Osteoblast (primary cell): Measurements from ENCODE around the gene TMEM270. TPM values are rescaled to one million over a fixed set of nuclear protein-coding genes. Genes with fewer than 3 reads are reported as not detected.

ENCODE experiments used
- DNase-seq: peaks from one replicate; pipeline ENCODE4 v3.0.0; 2011; ENCODE audit warnings: low spot score, mixed read lengths; ENCODE audit not compliant: insufficient read length; ENCODE audit errors: missing footprints
- H2AFZ ChIP-seq: 2 replicates; pipeline ENCODE4 v1.6.0; 2011; ENCODE audit warnings: mild to moderate bottlenecking, low read length
- H3K27ac ChIP-seq: 2 replicates; pipeline ENCODE4 v1.5.1; 2011; ENCODE audit warnings: mild to moderate bottlenecking, low read depth, low read length, moderate library complexity
- H3K27me3 ChIP-seq: 2 replicates; pipeline ENCODE4 v1.6.0; 2012; ENCODE audit warnings: mild to moderate bottlenecking, control low read depth, inconsistent platforms, low read length, moderate library complexity; ENCODE audit not compliant: insufficient read depth
- H3K36me3 ChIP-seq: 2 replicates; pipeline ENCODE4 v1.5.1; 2011; ENCODE audit warnings: mild to moderate bottlenecking, low read length, control low read depth, moderate library complexity; ENCODE audit not compliant: insufficient read depth
- H3K4me1 ChIP-seq: 2 replicates; pipeline ENCODE4 v1.5.1; 2011; ENCODE audit warnings: mild to moderate bottlenecking, low read length, control low read depth, moderate library complexity; ENCODE audit not compliant: insufficient read depth
- H3K4me2 ChIP-seq: 2 replicates; pipeline ENCODE4 v1.6.0; 2011; ENCODE audit warnings: mild to moderate bottlenecking, low read length; ENCODE audit not compliant: insufficient read depth
- H3K4me3 ChIP-seq: fragments of 200-600 bp; sonication (generic); 3 replicates; pipeline ENCODE4 v1.5.1; 2012; ENCODE audit warnings: mild to moderate bottlenecking, low read length, inconsistent platforms; ENCODE audit not compliant: insufficient read depth
- H3K79me2 ChIP-seq: 2 replicates; pipeline ENCODE4 v1.6.0; 2012; ENCODE audit warnings: mild to moderate bottlenecking, low read length, control low read depth, inconsistent platforms; ENCODE audit not compliant: insufficient read depth
- H3K9me3 ChIP-seq: 2 replicates; pipeline ENCODE4 v1.5.1; 2011; ENCODE audit warnings: low read depth, low read length, control low read depth
- H4K20me1 ChIP-seq: 2 replicates; pipeline ENCODE4 v1.6.0; 2012; ENCODE audit warnings: mild to moderate bottlenecking, low read length, control low read depth; ENCODE audit not compliant: insufficient read depth
- CTCF ChIP-seq: IDR thresholded peaks from 2 replicates; pipeline ENCODE4 v1.5.1; 2011; ENCODE audit warnings: mild to moderate bottlenecking, low read depth, low read length, moderate library complexity; ENCODE audit errors: extremely low read depth
- total RNA-seq: library from RNA; depleted of rRNA; stranded (reverse); fragments of >200 nt; gene quantifications from 2 replicates; pipeline ENCODE4 v1.2.3, GENCODE V29; 2012

TMEM270 gene
- total RNA-seq, 1 donor = not detected

GRCh38 chr7:73890555-73891147 lies 29.7 kb downstream of the TMEM270 start:
- no peaks in the 10 kb centered on the region for H4K20me1 ChIP-seq
- peak overlapping the region; percentile 77 for H3K27ac ChIP-seq
- peaks cover 62% of the 10 kb centered on the region for H3K4me1 ChIP-seq
- H2AFZ ChIP-seq = peak overlapping the region; percentile 92
- no peak overlapping the region for H3K4me3 ChIP-seq
- no peak for DNase-seq
- H3K27me3 ChIP-seq = no peaks in the 10 kb centered on the region
- peak overlapping the region; percentile 62 for H3K4me2 ChIP-seq
- H3K79me2 ChIP-seq = no peaks in the 10 kb centered on the region
- no peaks in the 10 kb centered on the region for H3K36me3 ChIP-seq
- H3K9me3 ChIP-seq = no peaks in the 10 kb centered on the region
- TF ChIP-seq CTCF = no peak

- DNase-seq = peak; percentile 88
- H3K4me1 ChIP-seq = peaks cover 64% of the 10 kb centered on the region
- no peaks in the 10 kb centered on the region for H4K20me1 ChIP-seq
- peak; percentile 23 for TF ChIP-seq CTCF
- no peak overlapping the region for H3K4me2 ChIP-seq
- H3K9me3 ChIP-seq = no peaks in the 10 kb centered on the region
- H2AFZ ChIP-seq = no peak overlapping the region
- no peak overlapping the region for H3K4me3 ChIP-seq
- peak overlapping the region; percentile 97 for H3K27ac ChIP-seq
- H3K27me3 ChIP-seq = no peaks in the 10 kb centered on the region
- no peaks in the 10 kb centered on the region for H3K79me2 ChIP-seq
- H3K36me3 ChIP-seq = no peaks in the 10 kb centered on the region
Measured at GRCh38 chr7:73891178-73891885, 30.4 kb downstream of the TMEM270 start.

- peak overlapping the region; percentile 97 for H3K27ac ChIP-seq
- no peak for TF ChIP-seq CTCF
- no peak overlapping the region for H3K4me3 ChIP-seq
- no peaks in the 10 kb centered on the region for H3K36me3 ChIP-seq
- H3K4me1 ChIP-seq = peaks cover 65% of the 10 kb centered on the region
- no peaks in the 10 kb centered on the region for H3K27me3 ChIP-seq
- no peaks in the 10 kb centered on the region for H3K79me2 ChIP-seq
- H3K9me3 ChIP-seq = no peaks in the 10 kb centered on the region
- peak overlapping the region; percentile 2 for H3K4me2 ChIP-seq
- H2AFZ ChIP-seq = no peak overlapping the region
- peak; percentile 91 for DNase-seq
- H4K20me1 ChIP-seq = no peaks in the 10 kb centered on the region
Measured at GRCh38 chr7:73892003-73892999, 31.3 kb downstream of the TMEM270 start.
